GM21528 (cell line): Measurements from ENCODE around the gene FAM83C.
"Not testable (repeated sequence)": the region's sequence is repeated elsewhere in the genome, so short reads cannot be mapped to it uniquely, and the experiment has no call there.

ENCODE experiments used
- ATAC-seq: cut with Tn5 transposase; IDR thresholded peaks from one replicate; pipeline ENCODE4 v1.9.1; 2021; ENCODE audit warnings: mild to moderate bottlenecking, moderate library complexity; ENCODE audit not compliant: unreplicated experiment, low FRiP score

The FAM83C gene

GRCh38 chr20:35319192-35319870 is 27.1 kb upstream of the FAM83C start:
- no peak for ATAC-seq

DNA sequence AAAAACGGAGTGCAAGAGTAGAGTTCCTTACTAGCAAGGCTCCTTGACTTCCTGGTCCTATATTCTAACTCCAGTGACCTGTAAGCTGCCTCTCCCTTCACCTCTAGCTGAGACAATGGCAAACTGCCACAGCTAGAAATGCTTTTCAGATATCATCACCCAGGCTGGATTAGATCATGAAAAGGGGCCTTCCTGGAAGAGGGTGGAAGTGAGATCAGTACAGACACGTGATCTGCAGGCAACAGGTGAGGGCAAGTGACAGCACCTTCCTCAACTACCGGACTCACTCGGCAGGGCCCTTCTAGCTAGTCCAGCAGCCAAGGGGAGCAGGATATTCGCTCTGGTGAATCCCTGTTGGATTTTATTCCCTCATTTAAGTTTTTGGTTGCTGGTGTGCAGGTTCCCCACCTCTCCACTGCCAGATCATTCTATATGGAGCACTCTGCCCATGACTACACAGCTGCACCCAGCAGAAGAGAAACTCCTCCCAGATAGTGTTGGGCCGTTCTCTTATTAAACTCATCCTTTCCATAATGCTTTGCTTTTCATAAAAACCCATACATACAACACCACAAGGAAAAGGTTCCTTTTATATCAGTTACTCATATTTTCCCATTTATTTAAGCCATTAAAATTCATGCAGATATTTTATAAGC is 26.4 kb upstream of the FAM83C start:
- no peak for ATAC-seq

DNA sequence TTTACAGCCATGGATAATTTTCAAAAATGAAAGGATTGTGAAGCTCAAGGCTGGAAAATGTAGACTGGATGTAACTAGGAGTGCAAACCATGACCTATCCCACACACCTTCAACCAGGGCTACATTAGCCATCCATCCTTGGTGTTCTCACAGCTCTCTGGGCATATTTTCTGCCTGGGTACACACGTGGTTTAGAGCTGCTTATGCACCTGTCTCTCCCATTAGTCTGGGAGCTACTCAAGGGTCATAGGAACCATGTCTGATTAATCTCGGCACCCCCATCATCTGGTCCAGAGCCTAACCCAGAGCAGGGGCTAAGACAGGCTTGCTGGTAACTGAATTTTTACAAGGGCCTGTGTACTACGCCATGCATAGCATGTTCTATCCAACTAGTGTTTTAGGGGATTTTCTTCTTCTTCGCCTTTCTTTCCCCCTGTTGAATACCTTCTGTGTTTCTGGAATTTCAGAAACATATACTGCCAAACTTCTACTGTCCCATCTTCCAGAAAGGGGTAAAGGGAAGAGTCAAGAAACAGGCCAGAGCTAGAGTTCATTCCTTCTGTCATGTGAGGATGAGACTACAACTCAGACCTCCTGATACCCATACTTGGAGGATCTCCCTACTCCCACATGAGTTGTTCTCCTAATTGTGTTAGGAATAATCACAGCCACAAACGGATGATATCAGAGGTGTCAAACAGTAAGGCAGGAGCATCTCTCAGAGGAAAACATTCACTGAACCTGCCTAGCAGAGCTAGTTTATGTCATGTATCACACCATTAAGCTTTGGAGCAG is 25.4 kb upstream of the FAM83C start:
- ATAC-seq, result no peak

DNA sequence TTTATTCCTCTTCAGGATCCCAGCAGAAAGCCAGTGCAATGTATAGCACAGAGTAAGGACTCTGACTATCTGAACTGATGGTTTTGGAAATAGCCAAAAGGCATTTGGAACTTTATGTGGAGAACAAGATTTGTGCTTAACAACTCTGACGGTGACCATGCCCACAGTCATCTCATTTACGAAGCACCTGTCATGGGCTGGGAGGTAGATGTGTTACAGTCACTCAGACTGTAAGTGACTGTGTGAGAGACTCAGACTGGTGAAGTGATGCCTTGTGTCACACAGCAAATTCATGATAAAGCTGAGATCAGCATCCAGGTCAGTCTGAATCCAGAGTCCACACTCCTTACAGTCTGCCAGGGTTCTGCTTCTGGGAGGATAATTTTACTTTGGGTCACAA is 23.9 kb upstream of the FAM83C start:
- ATAC-seq, result no peak

DNA sequence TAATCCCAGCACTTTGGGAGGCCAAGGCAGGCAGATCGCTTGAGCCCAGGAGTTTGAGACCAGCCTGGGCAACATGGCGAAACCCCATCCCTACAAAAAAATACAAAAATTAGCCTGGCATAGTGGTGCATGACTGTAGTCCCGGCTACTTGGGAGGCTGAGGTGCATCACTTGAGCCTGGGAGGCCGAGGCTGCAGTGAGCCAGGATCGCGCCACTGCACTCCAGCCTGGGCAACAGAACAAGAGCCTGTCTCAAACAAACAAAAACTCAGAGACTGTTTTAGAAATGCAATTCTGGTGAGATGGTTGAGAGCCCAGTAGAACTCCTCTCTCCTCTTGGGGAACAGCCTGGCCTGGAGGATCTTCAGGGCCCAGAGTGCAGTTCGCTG is 23.4 kb upstream of the FAM83C start:
- not testable (repeated sequence) for ATAC-seq

DNA sequence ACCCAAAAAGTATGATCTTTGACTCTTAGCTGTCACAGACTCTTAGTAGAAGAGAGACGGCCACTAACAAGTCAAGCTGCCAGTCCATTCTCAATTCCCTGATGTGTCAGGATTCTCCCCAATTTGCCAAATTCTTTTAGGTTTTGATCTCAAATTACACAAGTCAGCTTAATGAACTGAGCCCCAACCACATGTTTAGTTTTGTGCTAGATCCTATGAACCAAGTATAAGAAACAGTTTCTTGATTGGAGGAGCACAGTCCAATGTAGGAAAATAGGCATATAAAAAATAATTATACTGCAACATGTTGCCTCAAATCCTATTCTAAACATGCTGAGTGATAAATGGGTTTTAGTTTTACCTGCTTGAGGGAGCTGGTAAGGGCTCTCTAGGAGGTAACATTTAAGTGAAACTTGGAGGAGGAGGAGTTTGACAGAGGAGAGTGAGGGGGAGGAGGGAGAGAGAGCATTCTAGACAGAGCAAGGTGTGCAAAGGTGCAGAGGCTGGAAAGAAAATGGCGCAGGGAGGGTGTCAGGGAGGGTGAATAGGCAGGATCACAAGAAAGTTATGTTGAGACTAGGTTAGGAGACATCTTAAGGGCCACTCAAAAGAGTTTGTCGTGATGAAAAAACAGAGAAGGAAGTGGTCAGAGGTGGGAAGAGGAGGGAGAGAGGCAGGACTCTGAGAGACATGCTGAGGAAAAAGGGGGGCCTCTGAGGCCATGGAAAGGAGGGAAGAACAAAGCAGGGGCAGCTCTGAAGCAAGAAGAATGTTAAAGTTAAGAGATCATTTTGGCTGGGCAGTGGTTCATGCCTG is 22.8 kb upstream of the FAM83C start:
- ATAC-seq, result no peak

DNA sequence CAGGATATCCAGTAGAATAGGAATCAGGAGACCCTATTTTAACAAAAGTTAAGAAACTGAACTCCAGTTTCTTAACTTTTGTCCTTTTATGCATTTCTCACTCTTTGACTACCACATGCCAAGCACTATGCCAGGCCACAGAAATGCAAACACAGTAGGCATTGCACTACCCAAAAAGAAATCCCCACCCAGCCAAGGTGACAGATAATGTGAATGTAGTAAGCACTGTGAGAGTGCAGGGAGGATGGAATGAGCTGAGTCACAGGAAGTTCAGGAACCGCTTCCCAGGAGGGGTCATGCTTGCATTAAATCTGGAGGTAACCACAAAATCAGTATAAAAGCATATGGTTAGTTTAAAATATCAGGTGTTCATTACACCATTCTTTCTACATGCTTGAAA is 20.1 kb upstream of the FAM83C start:
- no peak for ATAC-seq

- no peak for ATAC-seq
Observed at GRCh38 chr20:35311822-35312221, 19.6 kb upstream of the FAM83C start.

GRCh38 chr20:35311409-35311808 is 19.2 kb upstream of the FAM83C start:
- ATAC-seq, result no peak

DNA sequence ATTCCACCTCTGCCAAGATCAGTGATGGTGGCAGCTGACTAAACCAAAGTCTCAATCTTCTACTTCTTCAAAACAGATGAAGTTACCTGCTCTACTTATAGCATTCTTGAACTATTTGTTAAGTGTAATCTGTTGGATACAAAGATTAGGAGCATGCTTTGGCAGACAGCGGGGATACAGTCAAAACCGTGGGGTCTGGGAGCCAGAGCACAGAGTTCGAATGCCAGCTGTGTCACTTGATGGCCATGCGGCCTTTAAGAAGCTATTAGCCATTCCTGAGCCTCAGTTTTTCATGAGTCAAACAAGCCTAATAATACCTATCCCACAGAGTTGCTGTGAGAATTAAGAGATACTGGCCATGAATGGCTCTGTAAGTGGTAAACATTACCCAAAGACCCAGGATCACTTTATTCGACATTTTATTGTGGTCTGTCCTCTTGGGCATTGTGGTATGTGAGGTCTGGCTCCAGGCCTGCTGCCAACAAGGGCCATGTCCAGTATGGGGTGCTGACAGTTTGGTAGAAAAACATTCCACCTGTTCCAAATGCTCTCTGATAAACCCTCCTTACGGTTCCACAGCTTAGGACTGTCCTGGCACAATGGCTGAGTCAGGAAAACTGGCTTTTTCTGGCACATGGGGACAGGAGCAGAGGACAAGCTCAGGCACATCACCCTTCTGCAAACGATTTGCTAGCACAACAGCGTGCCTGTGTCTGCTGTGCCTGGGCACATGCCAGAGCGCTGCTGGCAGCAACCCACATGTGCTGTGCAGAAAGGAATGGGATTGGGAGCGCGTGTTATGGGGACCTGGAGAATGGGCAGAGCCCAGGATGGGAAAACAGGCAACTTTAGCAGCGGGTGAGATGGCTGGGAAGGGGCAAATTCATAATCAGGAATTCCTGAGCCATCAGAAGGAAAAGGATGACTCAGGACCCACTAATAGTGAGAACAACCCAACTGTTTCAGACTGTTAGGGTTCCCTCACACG is 15.7 kb upstream of the FAM83C start:
- ATAC-seq, result no peak

GRCh38 chr20:35306931-35307517 is 14.8 kb upstream of the FAM83C start:
- no peak for ATAC-seq

- no peak for ATAC-seq
Observed at GRCh38 chr20:35305682-35306556, 13.7 kb upstream of the FAM83C start.

- no peak for ATAC-seq
Observed at GRCh38 chr20:35304956-35305355, 12.7 kb upstream of the FAM83C start.

- ATAC-seq, result no peak
Observed at GRCh38 chr20:35303735-35304491, 11.7 kb upstream of the FAM83C start.

DNA sequence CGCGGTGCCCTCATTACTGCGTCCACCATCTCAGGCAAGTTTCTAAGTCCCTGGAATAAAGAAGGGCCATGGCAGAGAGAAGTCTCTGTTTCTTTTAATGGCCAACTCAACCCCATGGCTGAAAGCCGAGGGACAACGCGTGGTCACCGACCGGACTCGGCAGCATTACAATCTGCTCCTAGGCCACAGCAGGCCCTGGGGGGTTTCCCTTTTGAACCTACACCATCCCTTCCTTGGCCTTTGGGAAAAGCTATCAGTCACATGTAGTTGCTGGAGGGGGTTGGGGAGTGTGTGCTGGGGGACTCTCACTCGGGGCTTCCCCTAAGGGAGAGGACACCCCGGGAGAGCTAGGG is 11.1 kb upstream of the FAM83C start:
- ATAC-seq, result no peak

- no peak for ATAC-seq
Observed at GRCh38 chr20:35302421-35303335, 10.5 kb upstream of the FAM83C start.

DNA sequence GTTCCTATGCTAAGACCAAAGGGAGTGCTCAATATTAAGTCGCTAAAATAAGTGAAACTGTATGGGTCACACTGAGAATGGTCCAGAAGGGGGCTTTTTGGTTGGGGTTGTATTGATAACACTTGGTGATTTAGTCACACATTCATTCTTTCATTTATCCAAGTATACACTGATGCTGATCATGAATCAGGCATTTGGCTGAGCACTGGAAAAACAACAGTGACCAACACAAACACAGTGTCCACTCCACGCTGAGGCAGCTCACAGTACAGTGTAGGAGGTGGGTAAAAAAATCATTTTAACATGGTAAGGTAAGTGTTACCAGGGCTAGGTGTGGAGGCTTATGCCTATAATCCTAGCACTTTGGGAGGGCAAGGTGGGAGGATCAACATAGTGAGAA is 9.2 kb upstream of the FAM83C start:
- no peak for ATAC-seq
